Stomach (tissue), 9 donors: Measurements from ENCODE around the gene UBXN2A. TPM values are rescaled to one million over a fixed set of nuclear protein-coding genes. Genes with fewer than 3 reads are reported as not detected.

Source experiments
- DNase-seq, 2 donors: peaks; one replicate each; pipeline versions ENCODE4 v3.0.0 to v3.0.0-alpha.2; 2013 to 2019
- H3K27ac ChIP-seq, 5 donors: fragments of 200-600 bp in 4 of 5; sonication (generic) in 4 of 5; one replicate each; pipeline ENCODE4 v1.5.1; 2013 to 2019; ENCODE audit warnings: mild to moderate bottlenecking in 1 of 5, moderate library complexity in 1 of 5
- H3K27me3 ChIP-seq, 3 donors: fragments of 200-600 bp; sonication (generic); one replicate each; pipeline ENCODE4 v1.5.1; 2017 to 2019; ENCODE audit warnings: mixed run types in 1 of 3
- H3K36me3 ChIP-seq, 4 donors: fragments of 200-600 bp; sonication (generic); 1 replicate in 3 of 4; 2 replicates in 1 of 4; pipeline ENCODE4 v1.5.1; 2016 to 2019
- H3K4me1 ChIP-seq, 4 donors: fragments of 200-600 bp; sonication (generic); one replicate each; pipeline ENCODE4 v1.5.1; 2016 to 2019
- H3K4me3 ChIP-seq, 4 donors: fragments of 200-600 bp; sonication (generic) in 3 of 4; one replicate each; pipeline ENCODE4 v1.5.1; 2016 to 2019; ENCODE audit warnings: mild to moderate bottlenecking in 1 of 4
- H3K9me3 ChIP-seq, 4 donors: fragments of 200-600 bp; sonication (generic); one replicate each; pipeline ENCODE4 v1.5.1; 2016 to 2019
- CTCF ChIP-seq, 7 experiments: fragments of 450-650 bp in 4 of 7; fragments of 200-600 bp in 3 of 7; sonication (generic) in 3 of 7; IDR thresholded peaks; one replicate each; pipeline ENCODE4 v1.5.1; 2016 to 2019; ENCODE audit warnings: antibody characterized with exemption in 7 of 7, control low read depth in 2 of 7, mild to moderate bottlenecking in 1 of 7
- EP300 ChIP-seq: sonication (generic); formaldehyde crosslinking; IDR thresholded peaks from one replicate; pipeline ENCODE4 v1.6.1; 2017; ENCODE audit warnings: antibody characterized with exemption
- POLR2A ChIP-seq, 4 donors: fragments of 450-650 bp; IDR thresholded peaks; one replicate each; pipeline ENCODE4 v1.6.1; 2016; ENCODE audit warnings: antibody characterized with exemption in 4 of 4, control low read depth in 2 of 4, mild to moderate bottlenecking in 1 of 4, moderate library complexity in 1 of 4
- POLR2AphosphoS5 ChIP-seq, 3 donors: sonication (generic); formaldehyde crosslinking; IDR thresholded peaks; one replicate each; pipeline ENCODE4 v1.6.1; 2016; ENCODE audit warnings: antibody characterized with exemption in 3 of 3
- WGBS, 5 donors: extraction: QIAGEN DNeasy Blood & Tissue Kit in 3 of 5; methylation state at CpG; one replicate each; pipeline versions ENCODE4 v1.1.5 to v1.1.7; 2013 to 2018; 5-methylcytosine and 5-hydroxymethylcytosine counted together
- intact Hi-C: fragments of 100-400 bp; cut with DNase I; formaldehyde crosslinking; loops from one replicate; pipeline ENCODE4 v1.15.1; 2023; ENCODE audit warnings: low total_unique reads
- polyA plus RNA-seq, 3 donors: library from polyadenylated mRNA; stranded (reverse); fragments of 200-250 nt; gene quantifications; one replicate each; pipeline ENCODE4 v1.2.3, GENCODE V29; 2013
- total RNA-seq, 5 donors: library from RNA; depleted of rRNA; stranded (reverse); fragments of >200 nt; gene quantifications; one replicate each; pipeline versions ENCODE4 v1.1.0 to v1.2.3, GENCODE V29; 2014 to 2016
- donor health status: healthy with polysubstance abuse.
- donor health status: Bipolar disorder and iron deficiency.
- donor health status: healthy.

Gene UBXN2A
- total and polyA plus RNA-seq, 8 donors, result 3.6 to 53.6 (median 7.6) TPM

- no peak overlapping the region for H3K4me3 ChIP-seq
- no peak for DNase-seq
- no peaks in the 10 kb centered on the region for H3K27me3 ChIP-seq
- 40 to 50% (median 43%) methylated on average over 1 of the region's 1 CpG for WGBS, 5 donors
- H3K4me1 ChIP-seq, result no peaks in the 10 kb centered on the region
- H3K36me3 ChIP-seq, result peaks cover 0 to 17% (median 8%) of the 10 kb centered on the region in 4 donors
- no peaks in the 10 kb centered on the region for H3K9me3 ChIP-seq
- no peak overlapping the region for H3K27ac ChIP-seq
- intact Hi-C loops, result no loop called here
- TF ChIP-seq POLR2A (IDR thresholded peaks at IDR 0.05), result no peak
- TF ChIP-seq POLR2AphosphoS5 (IDR thresholded peaks at IDR 0.05), result no peak
- no peak for TF ChIP-seq EP300
- TF ChIP-seq CTCF (IDR thresholded peaks at IDR 0.05), result no peak
Observed at GRCh38 chr2:23992931-23993330, 52.7 kb downstream of the UBXN2A start.

GRCh38 chr2:23993736-23994269 lies 53.5 kb downstream of the UBXN2A start:
- TF ChIP-seq CTCF (IDR thresholded peaks at IDR 0.05), result no peak
- no peak for TF ChIP-seq POLR2A (IDR thresholded peaks at IDR 0.05)
- TF ChIP-seq POLR2AphosphoS5 (IDR thresholded peaks at IDR 0.05), result no peak
- TF ChIP-seq EP300, result no peak
- Histone ChIP-seq H3K27ac (no peak overlapping the region), H3K27me3 (no peaks in the 10 kb centered on the region), H3K9me3 (no peaks in the 10 kb centered on the region), H3K4me1 (no peaks in the 10 kb centered on the region), H3K36me3 (peaks cover 0 to 25% (median 15%) of the 10 kb centered on the region in 4 donors), H3K4me3 (no peak overlapping the region)
- no peak for DNase-seq
- 97 to 99% (median 97%) methylated on average over 8 of the region's 8 CpGs for WGBS, 5 donors
- intact Hi-C loops, result no loop called here

GRCh38 chr2:23994567-23994966 lies 54.3 kb downstream of the UBXN2A start:
- intact Hi-C loops, result no loop called here
- no peaks in the 10 kb centered on the region for H3K9me3 ChIP-seq
- H3K4me1 ChIP-seq, result no peaks in the 10 kb centered on the region
- no peak overlapping the region for H3K27ac ChIP-seq
- TF ChIP-seq CTCF (IDR thresholded peaks at IDR 0.05), result no peak
- TF ChIP-seq POLR2AphosphoS5 (IDR thresholded peaks at IDR 0.05), result no peak
- TF ChIP-seq POLR2A (IDR thresholded peaks at IDR 0.05), result no peak
- TF ChIP-seq EP300, result no peak
- no peak for DNase-seq
- no peak overlapping the region for H3K4me3 ChIP-seq
- H3K27me3 ChIP-seq, result no peaks in the 10 kb centered on the region
- peaks cover 3 to 29% (median 14%) of the 10 kb centered on the region in 4 donors for H3K36me3 ChIP-seq
- 47 to 63% (median 53%) methylated on average over 1 of the region's 1 CpG for whole genome bisulfite sequencing, 5 donors

GRCh38 chr2:24007693-24008092 lies 67.4 kb downstream of the UBXN2A start:
- H3K27ac ChIP-seq, result no peak overlapping the region
- intact Hi-C loops, result no loop called here
- TF ChIP-seq POLR2AphosphoS5 (IDR thresholded peaks at IDR 0.05), result no peak

GRCh38 chr2:24008672-24009366 lies 68.6 kb downstream of the UBXN2A start:
- 64 to 86% (median 81%) methylated on average over 13 of the region's 13 CpGs for WGBS, 5 donors
- TF ChIP-seq POLR2AphosphoS5 (IDR thresholded peaks at IDR 0.05), result no peak
- TF ChIP-seq CTCF (IDR thresholded peaks at IDR 0.05), result no peak
- no peak for TF ChIP-seq POLR2A (IDR thresholded peaks at IDR 0.05)
- TF ChIP-seq EP300, result no peak
- no peak for DNase-seq
- no peaks in the 10 kb centered on the region for H3K36me3 ChIP-seq
- peaks cover 12 to 21% (median 14%) of the 10 kb centered on the region in 4 donors for H3K4me1 ChIP-seq
- no peaks in the 10 kb centered on the region for H3K9me3 ChIP-seq
- H3K27ac ChIP-seq, result no peak overlapping the region
- intact Hi-C loops, result no loop called here
- no peak overlapping the region for H3K4me3 ChIP-seq
- H3K27me3 ChIP-seq, result peaks cover 7 to 43% (median 25%) of the 10 kb centered on the region in 3 donors

More at GRCh38 chr2:24007693-24008092, 67.4 kb downstream of the UBXN2A start:
- Histone ChIP-seq H3K4me3 (no peak overlapping the region), H3K27me3 (peaks cover 7 to 41% (median 25%) of the 10 kb centered on the region in 3 donors), H3K4me1 (peaks cover 12 to 21% (median 14%) of the 10 kb centered on the region in 4 donors), H3K9me3 (no peaks in the 10 kb centered on the region), H3K36me3 (no peaks in the 10 kb centered on the region)
- DNase-seq, result no peak
